Endothelial cell of umbilical vein (primary cell): Measurements from ENCODE around the gene TAF1A. TPM values are rescaled to one million over a fixed set of nuclear protein-coding genes. Genes with fewer than 3 reads are reported as not detected.

ENCODE experiments used
- BruUV-seq: library from RNA; stranded (reverse); fragments of 400-500 nt; replicated peaks from 2 replicates; lab custom pipeline; 2021; lab: Mats Ljungman, UMichigan
- CTCF ChIA-PET: fragments of 300-600, 350-600 bp; sonication (Branson Sonifier 250); formaldehyde crosslinking; loops from one replicate; lab custom pipeline; 2021; ENCODE audit warnings: antibody characterized with exemption, inconsistent platforms; lab: Charles Lee
- POLR2A ChIA-PET: fragments of 300-600, 350-600 bp; sonication (Branson Sonifier 250); formaldehyde crosslinking; loops from one replicate; lab custom pipeline; 2021; ENCODE audit warnings: antibody characterized with exemption, inconsistent platforms; lab: Charles Lee
- DNase-seq: peaks from one replicate; pipeline ENCODE4 v3.0.0-alpha.2; 2011; ENCODE audit warnings: low read depth, low spot score
- FAIRE-seq: peaks from 2 replicates; lab custom pipeline; 2011; peaks lifted over from hg19 to GRCh38; lab: Jason Lieb, UNC
- H2AFZ ChIP-seq: 2 replicates; pipeline ENCODE4 v1.6.0; 2012; ENCODE audit warnings: low read depth, low read length, control low read depth, inconsistent platforms
- H3K27ac ChIP-seq: 2 replicates; pipeline ENCODE4 v1.5.1; 2011; ENCODE audit warnings: low read depth, mild to moderate bottlenecking, control low read depth, low read length, moderate library complexity; ENCODE audit not compliant: insufficient read depth
- H3K27me3 ChIP-seq, 2 experiments: 2 replicates each; pipeline versions ENCODE4 v1.6.0 to v1.6.1; 2011; ENCODE audit warnings: low read length in 2 of 2, mixed read lengths in 1 of 2; ENCODE audit not compliant: control insufficient read depth in 2 of 2, insufficient read depth in 2 of 2
- H3K36me3 ChIP-seq, 2 experiments: 2 replicates in 1 of 2; 3 replicates in 1 of 2; pipeline ENCODE4 v1.5.1; 2011; ENCODE audit warnings: low read length in 2 of 2, mild to moderate bottlenecking in 1 of 2, moderate library complexity in 1 of 2; ENCODE audit not compliant: control insufficient read depth in 2 of 2, insufficient read depth in 2 of 2; ENCODE audit errors: extremely low read depth in 1 of 2
- H3K4me1 ChIP-seq: 3 replicates; pipeline ENCODE4 v1.5.1; 2011; ENCODE audit warnings: mild to moderate bottlenecking, low read length; ENCODE audit not compliant: control insufficient read depth, insufficient read depth; ENCODE audit errors: extremely low read depth
- H3K4me2 ChIP-seq: 2 replicates; pipeline ENCODE4 v1.6.1; 2011; ENCODE audit warnings: low read length, control low read depth, mixed read lengths; ENCODE audit not compliant: insufficient read depth
- H3K4me3 ChIP-seq, 3 experiments: fragments of 200-600 bp in 1 of 3; sonication (generic), shearing (Covaris generic) in 1 of 3; replicated peaks in 1 of 3; 2 replicates each; pipeline ENCODE4 v1.5.1; 2011 to 2016; ENCODE audit warnings: control low read depth in 3 of 3, low read length in 3 of 3, mild to moderate bottlenecking in 2 of 3, inconsistent platforms in 1 of 3, low read depth in 1 of 3, moderate library complexity in 1 of 3; ENCODE audit not compliant: insufficient read depth in 1 of 3
- H3K79me2 ChIP-seq: 2 replicates; pipeline ENCODE4 v1.6.0; 2012; ENCODE audit warnings: low read length, inconsistent platforms; ENCODE audit not compliant: control insufficient read depth, insufficient read depth
- H3K9ac ChIP-seq: replicated peaks from 2 replicates; pipeline ENCODE3; 2011; ENCODE audit warnings: low read length, control low read depth; ENCODE audit not compliant: insufficient read depth; ENCODE audit errors: extremely low read depth
- H3K9me1 ChIP-seq: replicated peaks from 3 replicates; pipeline ENCODE4 v1.6.0; 2011; ENCODE audit warnings: mild to moderate bottlenecking, low read length; ENCODE audit not compliant: control insufficient read depth, insufficient read depth; ENCODE audit errors: extremely low read depth
- H3K9me3 ChIP-seq: replicated peaks from 2 replicates; pipeline ENCODE4 v1.5.1; 2012; ENCODE audit warnings: low read length, inconsistent platforms; ENCODE audit not compliant: control insufficient read depth, insufficient read depth
- H4K20me1 ChIP-seq: replicated peaks from 2 replicates; pipeline ENCODE3; 2011; ENCODE audit warnings: mild to moderate bottlenecking, low read length; ENCODE audit not compliant: control insufficient read depth, insufficient read depth; ENCODE audit errors: extremely low read depth
- EZH2 ChIP-seq: IDR thresholded peaks from 2 replicates; pipeline ENCODE4 v1.6.1; 2012; ENCODE audit warnings: borderline replicate concordance, low read depth, mild to moderate bottlenecking, moderate library complexity, low read length, inconsistent platforms; ENCODE audit not compliant: severe bottlenecking
- FOS ChIP-seq: IDR thresholded peaks from 2 replicates; pipeline ENCODE4 v1.6.1; 2011; ENCODE audit warnings: mild to moderate bottlenecking, low read length, moderate library complexity, borderline replicate concordance; ENCODE audit not compliant: insufficient read depth
- GATA2 ChIP-seq: IDR thresholded peaks from 2 replicates; pipeline ENCODE4 v1.7.0; 2011; ENCODE audit warnings: low read depth, mild to moderate bottlenecking, moderate library complexity, mixed read lengths, low read length; ENCODE audit not compliant: insufficient read length, insufficient read depth
- JUN ChIP-seq: IDR thresholded peaks from 2 replicates; pipeline ENCODE4 v1.6.1; 2011; ENCODE audit warnings: borderline replicate concordance, low read depth; ENCODE audit not compliant: insufficient read length, insufficient read depth
- MYC ChIP-seq: IDR thresholded peaks from one replicate; pipeline ENCODE4 v1.6.1; 2011; ENCODE audit warnings: mild to moderate bottlenecking, low read depth, low read length
- POLR2A ChIP-seq: IDR thresholded peaks from 2 replicates; pipeline ENCODE4 v1.6.1; 2012; ENCODE audit warnings: low read depth, mild to moderate bottlenecking, control low read depth, low read length
- POLR2AphosphoS5 ChIP-seq: IDR thresholded peaks from 2 replicates; pipeline ENCODE4 v1.6.1; 2012; ENCODE audit warnings: low read depth, mild to moderate bottlenecking, control low read depth, low read length, moderate library complexity; ENCODE audit not compliant: insufficient read depth
- dilution Hi-C: fragments of 300-500 bp; cut with MboI; formaldehyde crosslinking; loops from one replicate; pipeline ENCODE4 v1.15.0; 2019; ENCODE audit warnings: low sequenced_read_pairs; ENCODE audit not compliant: extremely low pct_ligation_motif_present
- intact Hi-C: fragments of 100-400 bp; cut with micrococcal nuclease; formaldehyde crosslinking; loops from one replicate; pipeline ENCODE4 v1.10.0; 2022
- polyA plus RNA-seq, 4 experiments: library from polyadenylated mRNA; depleted of rRNA in 3 of 4; stranded (reverse) in 3 of 4; unstranded in 1 of 4; fragments of >200 nt; gene quantifications; 2 replicates each; pipeline versions ENCODE4 v1.2.1 to v1.2.3, GENCODE V29; 2011 to 2012; ENCODE audit warnings: missing spikeins in 1 of 4
- total RNA-seq: library from RNA; stranded (reverse); gene quantifications from 2 replicates; pipeline ENCODE4 v1.2.3, GENCODE V29; 2021
- TF ChIP-seq, protein P1 (sequence below): IDR thresholded peaks from 2 replicates; pipeline ENCODE4 v1.6.1; 2011; ENCODE audit not compliant: insufficient read depth, insufficient read length
- TF ChIP-seq, protein P2 (sequence below), 2 donors: IDR thresholded peaks; 1 replicate in 1 of 2; 2 replicates in 1 of 2; pipeline ENCODE4 v1.5.1; 2011; ENCODE audit warnings: low read length in 2 of 2, mild to moderate bottlenecking in 2 of 2, moderate library complexity in 2 of 2, control low read depth in 1 of 2, inconsistent platforms in 1 of 2, low read depth in 1 of 2; ENCODE audit not compliant: insufficient read depth in 1 of 2; ENCODE audit errors: extremely low read depth in 1 of 2

Gene TAF1A
- total and polyA plus RNA-seq, 2 donors (not counting 3 experiments of a cell fraction or from before 2014, with no cell fraction given): 1.3 to 5.3 TPM

DNA sequence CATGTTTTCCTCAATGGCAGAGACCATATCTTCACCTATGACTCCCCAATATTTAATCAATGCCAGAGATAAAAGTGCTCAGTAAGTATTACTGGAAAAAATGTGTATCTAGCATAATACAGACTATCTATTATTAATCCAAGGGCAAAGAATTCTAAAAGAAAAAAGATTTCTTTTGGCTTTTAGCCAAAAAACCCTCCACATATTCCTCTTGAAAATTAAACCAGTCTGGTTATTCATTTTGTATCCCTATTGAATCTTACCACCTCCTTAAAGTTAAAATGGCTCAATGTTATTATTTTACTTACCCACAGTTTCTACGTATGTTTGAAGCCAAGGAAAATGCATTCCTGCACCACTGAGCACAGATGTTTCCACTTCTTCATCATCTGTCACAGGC, 1.6 kb downstream of the TAF1A start:
- Histone ChIP-seq H4K20me1 (no peaks in the 10 kb centered on the region), H3K9me1 (no peaks in the 10 kb centered on the region), H3K9ac (no peak overlapping the region), H3K4me3 (no peak overlapping the region), H3K79me2 (no peaks in the 10 kb centered on the region), H2AFZ (no peak overlapping the region), H3K27ac (no peak overlapping the region), H3K4me2 (no peak overlapping the region), H3K4me1 (peaks cover 11% of the 10 kb centered on the region), H3K36me3 (no peaks in the 10 kb centered on the region), H3K9me3 (no peaks in the 10 kb centered on the region), H3K27me3 (no peaks in the 10 kb centered on the region)
- ChIA-PET CTCF (no interaction called here), POLR2A (no interaction called here)
- no peak for FAIRE-seq
- DNase-seq: no peak
- TF ChIP-seq, protein P1, sequence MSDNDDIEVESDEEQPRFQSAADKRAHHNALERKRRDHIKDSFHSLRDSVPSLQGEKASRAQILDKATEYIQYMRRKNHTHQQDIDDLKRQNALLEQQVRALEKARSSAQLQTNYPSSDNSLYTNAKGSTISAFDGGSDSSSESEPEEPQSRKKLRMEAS: no peak
- TF ChIP-seq JUN (no peak), FOS (no peak), MYC (no peak), POLR2AphosphoS5 (no peak), EZH2 (no peak), POLR2A (no peak), GATA2 (no peak)
- TF ChIP-seq, protein P2, sequence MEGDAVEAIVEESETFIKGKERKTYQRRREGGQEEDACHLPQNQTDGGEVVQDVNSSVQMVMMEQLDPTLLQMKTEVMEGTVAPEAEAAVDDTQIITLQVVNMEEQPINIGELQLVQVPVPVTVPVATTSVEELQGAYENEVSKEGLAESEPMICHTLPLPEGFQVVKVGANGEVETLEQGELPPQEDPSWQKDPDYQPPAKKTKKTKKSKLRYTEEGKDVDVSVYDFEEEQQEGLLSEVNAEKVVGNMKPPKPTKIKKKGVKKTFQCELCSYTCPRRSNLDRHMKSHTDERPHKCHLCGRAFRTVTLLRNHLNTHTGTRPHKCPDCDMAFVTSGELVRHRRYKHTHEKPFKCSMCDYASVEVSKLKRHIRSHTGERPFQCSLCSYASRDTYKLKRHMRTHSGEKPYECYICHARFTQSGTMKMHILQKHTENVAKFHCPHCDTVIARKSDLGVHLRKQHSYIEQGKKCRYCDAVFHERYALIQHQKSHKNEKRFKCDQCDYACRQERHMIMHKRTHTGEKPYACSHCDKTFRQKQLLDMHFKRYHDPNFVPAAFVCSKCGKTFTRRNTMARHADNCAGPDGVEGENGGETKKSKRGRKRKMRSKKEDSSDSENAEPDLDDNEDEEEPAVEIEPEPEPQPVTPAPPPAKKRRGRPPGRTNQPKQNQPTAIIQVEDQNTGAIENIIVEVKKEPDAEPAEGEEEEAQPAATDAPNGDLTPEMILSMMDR (IDR thresholded peaks at IDR 0.05; ENCODE audit: extremely low read depth in 1 of 2, insufficient read depth in 1 of 2, low read depth in 1 of 2, low read length in 2 of 2): no peak
- BruUV-seq: no TSS peak
- dilution Hi-C loops: no loop called here
- intact Hi-C loops: no loop called here
